Osteoblast (primary cell): ENCODE data around the gene LRFN5. TPM values are rescaled to one million over a fixed set of nuclear protein-coding genes. Genes with fewer than 3 reads are reported as not detected.

Experiments used
- DNase-seq: peaks from one replicate; pipeline ENCODE4 v3.0.0; 2011; ENCODE audit warnings: low spot score, mixed read lengths; ENCODE audit not compliant: insufficient read length; ENCODE audit errors: missing footprints
- H2AFZ ChIP-seq: 2 replicates; pipeline ENCODE4 v1.6.0; 2011; ENCODE audit warnings: mild to moderate bottlenecking, low read length
- H3K27ac ChIP-seq: 2 replicates; pipeline ENCODE4 v1.5.1; 2011; ENCODE audit warnings: mild to moderate bottlenecking, low read depth, low read length, moderate library complexity
- H3K27me3 ChIP-seq: 2 replicates; pipeline ENCODE4 v1.6.0; 2012; ENCODE audit warnings: mild to moderate bottlenecking, control low read depth, inconsistent platforms, low read length, moderate library complexity; ENCODE audit not compliant: insufficient read depth
- H3K36me3 ChIP-seq: 2 replicates; pipeline ENCODE4 v1.5.1; 2011; ENCODE audit warnings: mild to moderate bottlenecking, low read length, control low read depth, moderate library complexity; ENCODE audit not compliant: insufficient read depth
- H3K4me1 ChIP-seq: 2 replicates; pipeline ENCODE4 v1.5.1; 2011; ENCODE audit warnings: mild to moderate bottlenecking, low read length, control low read depth, moderate library complexity; ENCODE audit not compliant: insufficient read depth
- H3K4me2 ChIP-seq: 2 replicates; pipeline ENCODE4 v1.6.0; 2011; ENCODE audit warnings: mild to moderate bottlenecking, low read length; ENCODE audit not compliant: insufficient read depth
- H3K4me3 ChIP-seq: fragments of 200-600 bp; sonication (generic); 3 replicates; pipeline ENCODE4 v1.5.1; 2012; ENCODE audit warnings: mild to moderate bottlenecking, low read length, inconsistent platforms; ENCODE audit not compliant: insufficient read depth
- H3K79me2 ChIP-seq: 2 replicates; pipeline ENCODE4 v1.6.0; 2012; ENCODE audit warnings: mild to moderate bottlenecking, low read length, control low read depth, inconsistent platforms; ENCODE audit not compliant: insufficient read depth
- H3K9me3 ChIP-seq: 2 replicates; pipeline ENCODE4 v1.5.1; 2011; ENCODE audit warnings: low read depth, low read length, control low read depth
- H4K20me1 ChIP-seq: 2 replicates; pipeline ENCODE4 v1.6.0; 2012; ENCODE audit warnings: mild to moderate bottlenecking, low read length, control low read depth; ENCODE audit not compliant: insufficient read depth
- CTCF ChIP-seq: IDR thresholded peaks from 2 replicates; pipeline ENCODE4 v1.5.1; 2011; ENCODE audit warnings: mild to moderate bottlenecking, low read depth, low read length, moderate library complexity; ENCODE audit errors: extremely low read depth
- total RNA-seq: library from RNA; depleted of rRNA; stranded (reverse); fragments of >200 nt; gene quantifications from 2 replicates; pipeline ENCODE4 v1.2.3, GENCODE V29; 2012

The LRFN5 gene
- total RNA-seq, 1 donor: 0.36 TPM

DNA sequence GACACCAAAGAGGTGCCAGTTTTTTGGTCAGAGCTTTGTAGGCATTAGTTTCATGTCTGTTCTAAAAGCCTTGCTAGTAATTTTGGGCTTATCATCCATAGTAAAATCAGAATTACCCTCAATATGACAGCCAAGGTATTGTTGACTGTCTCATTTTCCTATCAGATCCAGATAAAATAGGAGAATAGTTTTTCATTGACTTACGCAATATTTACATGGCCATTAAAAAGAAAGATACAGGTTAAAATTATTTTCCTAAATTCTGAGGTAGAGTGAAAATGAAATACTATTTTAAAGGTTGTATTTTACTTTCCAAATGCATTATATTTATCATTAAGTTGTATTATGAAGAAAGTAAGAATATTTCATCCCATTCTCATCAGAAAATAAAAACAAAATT is 203.7 kb downstream of the LRFN5 start:
- Histone ChIP-seq H3K27me3 (no peaks in the 10 kb centered on the region), H3K4me1 (no peaks in the 10 kb centered on the region), H3K9me3 (no peaks in the 10 kb centered on the region), H4K20me1 (no peaks in the 10 kb centered on the region), H2AFZ (no peak overlapping the region), H3K36me3 (no peaks in the 10 kb centered on the region), H3K4me2 (no peak overlapping the region), H3K4me3 (no peak overlapping the region), H3K79me2 (no peaks in the 10 kb centered on the region), H3K27ac (no peak overlapping the region)
- TF ChIP-seq CTCF: no peak
- DNase-seq: no peak

- no peak overlapping the region for H3K4me2 ChIP-seq
- no peaks in the 10 kb centered on the region for H3K9me3 ChIP-seq
- H3K27me3 ChIP-seq: no peaks in the 10 kb centered on the region
- H3K27ac ChIP-seq: no peak overlapping the region
- no peak overlapping the region for H3K4me3 ChIP-seq
- H3K36me3 ChIP-seq: no peaks in the 10 kb centered on the region
- no peaks in the 10 kb centered on the region for H4K20me1 ChIP-seq
- H3K4me1 ChIP-seq: no peaks in the 10 kb centered on the region
- TF ChIP-seq CTCF: no peak
- DNase-seq: no peak
- no peaks in the 10 kb centered on the region for H3K79me2 ChIP-seq
- H2AFZ ChIP-seq: no peak overlapping the region
These were observed 210.9 kb downstream of the LRFN5 start for GRCh38 chr14:41817626-41818025.

DNA sequence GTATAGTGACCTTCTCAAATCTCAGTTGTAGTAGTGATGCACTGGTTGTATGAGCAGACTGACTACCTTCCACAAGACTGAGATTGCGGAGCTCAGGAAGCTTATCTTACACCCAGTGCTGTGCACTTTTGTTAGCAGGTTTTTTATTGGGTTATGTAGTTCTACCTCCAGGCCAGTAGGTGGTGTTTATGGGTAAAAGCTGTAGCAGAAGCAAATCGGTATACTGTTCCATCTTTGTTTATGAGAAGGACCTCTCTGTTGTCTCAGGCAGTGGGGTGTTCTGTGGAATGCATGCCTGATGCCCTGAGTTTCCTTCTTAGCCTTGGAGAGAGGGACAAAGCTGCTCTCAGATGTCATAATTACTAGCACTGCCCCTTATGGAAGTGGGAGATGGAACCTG is 217.8 kb downstream of the LRFN5 start:
- H3K4me1 ChIP-seq: no peaks in the 10 kb centered on the region

GRCh38 chr14:41825622-41826021 is 218.9 kb downstream of the LRFN5 start:
- H3K27me3 ChIP-seq: no peaks in the 10 kb centered on the region
- no peak overlapping the region for H2AFZ ChIP-seq
- H3K4me2 ChIP-seq: no peak overlapping the region
- H3K4me1 ChIP-seq: no peaks in the 10 kb centered on the region
- no peaks in the 10 kb centered on the region for H3K79me2 ChIP-seq
- H3K27ac ChIP-seq: no peak overlapping the region
- peaks cover 2% of the 10 kb centered on the region for H3K9me3 ChIP-seq
- H3K36me3 ChIP-seq: no peaks in the 10 kb centered on the region
- no peak for DNase-seq
- no peaks in the 10 kb centered on the region for H4K20me1 ChIP-seq
- no peak overlapping the region for H3K4me3 ChIP-seq
- TF ChIP-seq CTCF: no peak

More for the DNA sequence above, 217.8 kb downstream of the LRFN5 start:
- no peaks in the 10 kb centered on the region for H4K20me1 ChIP-seq
- H3K79me2 ChIP-seq: no peaks in the 10 kb centered on the region
- H3K9me3 ChIP-seq: peaks cover 2% of the 10 kb centered on the region
- TF ChIP-seq CTCF: no peak
- no peaks in the 10 kb centered on the region for H3K36me3 ChIP-seq
- no peak for DNase-seq
- H3K27ac ChIP-seq: no peak overlapping the region
- no peak overlapping the region for H3K4me2 ChIP-seq
- no peaks in the 10 kb centered on the region for H3K27me3 ChIP-seq
- no peak overlapping the region for H2AFZ ChIP-seq
- no peak overlapping the region for H3K4me3 ChIP-seq
